Measurements from ENCODE around the gene MT1F. TPM values are rescaled to one million over a fixed set of nuclear protein-coding genes. Genes with fewer than 3 reads are reported as not detected.

MT1F gene
- total and polyA plus RNA-seq, 10 of the 15 experiments (the other 5 are each of a cell fraction or from before 2014, with no cell fraction given), result 0.28 to 2.5 (median 1.1) TPM; not detected in 1

DNA sequence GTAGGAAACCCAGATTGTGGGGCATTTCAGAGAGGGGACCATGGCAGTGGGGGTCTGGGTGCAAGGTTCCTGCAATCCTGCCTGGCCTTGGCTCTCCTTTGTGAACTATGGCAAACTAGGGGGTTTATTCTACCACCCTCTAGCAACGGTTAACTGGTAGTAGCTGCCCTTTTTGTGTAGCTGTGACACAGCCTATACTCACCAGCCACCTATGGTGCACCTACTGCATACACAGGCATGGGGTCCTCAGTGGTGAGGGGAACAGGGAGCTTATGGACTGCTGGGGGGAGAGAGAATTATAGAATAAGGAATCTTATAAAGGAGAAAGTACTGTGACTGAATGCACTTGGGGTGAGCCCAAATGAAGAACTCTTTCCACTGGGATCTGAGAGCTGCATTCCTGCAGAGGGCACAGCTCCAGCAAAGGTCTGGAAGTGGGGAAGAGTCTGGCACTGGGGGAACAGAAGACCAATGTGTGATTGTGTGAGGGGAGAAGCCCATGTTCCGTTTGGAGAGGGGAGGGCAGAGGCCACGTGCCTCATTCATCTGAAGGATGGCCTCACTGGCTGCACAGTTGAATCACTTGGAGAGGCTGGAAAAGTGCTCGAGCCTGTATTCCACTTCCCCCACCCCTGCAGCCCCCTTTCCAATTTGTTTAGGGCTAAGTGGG lies 26.6 kb downstream of the MT1F start:
- 50% methylated on average over 4 of the region's 4 CpGs for WGBS (ENCODE audit: insufficient coverage, insufficient replicate concordance, low lambda C conversion rate, missing lambda C conversion rate)
- Histone ChIP-seq H3K9me3 (replicated peaks; ENCODE audit: control insufficient read depth, insufficient read depth, low read length) (no peaks in the 10 kb centered on the region), H3K4me2 (ENCODE audit: control insufficient read depth, insufficient read depth) (no peak overlapping the region), H2AFZ (ENCODE audit: control insufficient read depth, low read depth, low read length) (no peak overlapping the region), H3K27ac (ENCODE audit: control insufficient read depth, insufficient read depth) (no peak overlapping the region), H3K79me2 (ENCODE audit: control insufficient read depth, insufficient read depth, low read length) (no peaks in the 10 kb centered on the region), H3K27me3 (replicated peaks in 1 of 2; ENCODE audit: control insufficient read depth in 2 of 2, insufficient read depth in 2 of 2, low read length in 1 of 2) (no peaks in the 10 kb centered on the region; a peak in 2 of 4 replicates), H3K4me1 (ENCODE audit: control insufficient read depth, insufficient read depth, low read length) (peaks cover 12% of the 10 kb centered on the region), H4K20me1 (ENCODE audit: control insufficient read depth, insufficient read depth) (no peaks in the 10 kb centered on the region), H3K36me3 (ENCODE audit: control insufficient read depth in 2 of 2, insufficient read depth in 2 of 2, low read length in 1 of 2) (no peaks in the 10 kb centered on the region), H3K9ac (ENCODE audit: control insufficient read depth, insufficient read depth, low read length) (no peak overlapping the region), H3K4me3 (no peak overlapping the region)
- FAIRE-seq (no peak), ATAC-seq (no peak), DNase-seq (ENCODE audit: low read depth, low spot score) (no peak)
- ChIA-PET RAD21 (ENCODE audit: unreplicated experiment) (interaction anchor here (1.2 to 1.7 kb wide), 2 partner anchors 16 to 18 kb away, joined by 3 to 6 read pairs; no protein-coding TSS in a partner anchor), CTCF (interaction anchor here (2.5 kb wide), 1 partner anchor 17 kb away, joined by 13 read pairs; no protein-coding TSS in a partner anchor), SMC1A (ENCODE audit: uncharacterized antibody, unreplicated experiment) (interaction anchor here (1.8 kb wide), 1 partner anchor 18 kb away, joined by 5 read pairs; no protein-coding TSS in a partner anchor), POLR2A (no interaction called here)
- in situ Hi-C loops (cut with MboI) (loop anchor here (25.0 kb wide), 1 partner anchor 747 kb away; no protein-coding TSS in a partner anchor), intact Hi-C loops (cut with micrococcal nuclease; ENCODE audit: unreplicated experiment) (no loop called here)
- TF ChIP-seq JUNB (IDR thresholded peaks at IDR 0.05), result no peak
- no peak for TF ChIP-seq RB1 (IDR thresholded peaks at IDR 0.05; ENCODE audit: borderline replicate concordance)
- no peak for TF ChIP-seq ATF3 (IDR thresholded peaks at IDR 0.05; ENCODE audit: borderline replicate concordance, extremely low read depth, low read depth, low read length)
- TF ChIP-seq KLF5 (IDR thresholded peaks at IDR 0.05; ENCODE audit: partially characterized antibody), result no peak
- no peak for TF ChIP-seq CTCF (IDR thresholded peaks at IDR 0.05 in 2 of 3, conservative IDR thresholded peaks at IDR 0.05 in 1 of 3; ENCODE audit: control insufficient read depth in 2 of 3, extremely low read depth in 1 of 3, insufficient read depth in 1 of 3, low read depth in 3 of 3, low read length in 3 of 3)
- no peak for TF ChIP-seq ZNF274 (IDR thresholded peaks at IDR 0.05; ENCODE audit: insufficient read depth, insufficient read length)
- no peak for TF ChIP-seq SREBF1 (IDR thresholded peaks at IDR 0.05; ENCODE audit: low read length)
- TF ChIP-seq, protein P1, sequence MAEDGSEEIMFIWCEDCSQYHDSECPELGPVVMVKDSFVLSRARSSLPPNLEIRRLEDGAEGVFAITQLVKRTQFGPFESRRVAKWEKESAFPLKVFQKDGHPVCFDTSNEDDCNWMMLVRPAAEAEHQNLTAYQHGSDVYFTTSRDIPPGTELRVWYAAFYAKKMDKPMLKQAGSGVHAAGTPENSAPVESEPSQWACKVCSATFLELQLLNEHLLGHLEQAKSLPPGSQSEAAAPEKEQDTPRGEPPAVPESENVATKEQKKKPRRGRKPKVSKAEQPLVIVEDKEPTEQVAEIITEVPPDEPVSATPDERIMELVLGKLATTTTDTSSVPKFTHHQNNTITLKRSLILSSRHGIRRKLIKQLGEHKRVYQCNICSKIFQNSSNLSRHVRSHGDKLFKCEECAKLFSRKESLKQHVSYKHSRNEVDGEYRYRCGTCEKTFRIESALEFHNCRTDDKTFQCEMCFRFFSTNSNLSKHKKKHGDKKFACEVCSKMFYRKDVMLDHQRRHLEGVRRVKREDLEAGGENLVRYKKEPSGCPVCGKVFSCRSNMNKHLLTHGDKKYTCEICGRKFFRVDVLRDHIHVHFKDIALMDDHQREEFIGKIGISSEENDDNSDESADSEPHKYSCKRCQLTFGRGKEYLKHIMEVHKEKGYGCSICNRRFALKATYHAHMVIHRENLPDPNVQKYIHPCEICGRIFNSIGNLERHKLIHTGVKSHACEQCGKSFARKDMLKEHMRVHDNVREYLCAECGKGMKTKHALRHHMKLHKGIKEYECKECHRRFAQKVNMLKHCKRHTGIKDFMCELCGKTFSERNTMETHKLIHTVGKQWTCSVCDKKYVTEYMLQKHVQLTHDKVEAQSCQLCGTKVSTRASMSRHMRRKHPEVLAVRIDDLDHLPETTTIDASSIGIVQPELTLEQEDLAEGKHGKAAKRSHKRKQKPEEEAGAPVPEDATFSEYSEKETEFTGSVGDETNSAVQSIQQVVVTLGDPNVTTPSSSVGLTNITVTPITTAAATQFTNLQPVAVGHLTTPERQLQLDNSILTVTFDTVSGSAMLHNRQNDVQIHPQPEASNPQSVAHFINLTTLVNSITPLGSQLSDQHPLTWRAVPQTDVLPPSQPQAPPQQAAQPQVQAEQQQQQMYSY (CRISPR knock-in tag; IDR thresholded peaks at IDR 0.05), result no peak
- TF ChIP-seq IKZF2 (IDR thresholded peaks at IDR 0.05), result no peak
- TF ChIP-seq E2F4 (IDR thresholded peaks at IDR 0.05; ENCODE audit: low read depth, low read length), result no peak
- TF ChIP-seq, protein P2, sequence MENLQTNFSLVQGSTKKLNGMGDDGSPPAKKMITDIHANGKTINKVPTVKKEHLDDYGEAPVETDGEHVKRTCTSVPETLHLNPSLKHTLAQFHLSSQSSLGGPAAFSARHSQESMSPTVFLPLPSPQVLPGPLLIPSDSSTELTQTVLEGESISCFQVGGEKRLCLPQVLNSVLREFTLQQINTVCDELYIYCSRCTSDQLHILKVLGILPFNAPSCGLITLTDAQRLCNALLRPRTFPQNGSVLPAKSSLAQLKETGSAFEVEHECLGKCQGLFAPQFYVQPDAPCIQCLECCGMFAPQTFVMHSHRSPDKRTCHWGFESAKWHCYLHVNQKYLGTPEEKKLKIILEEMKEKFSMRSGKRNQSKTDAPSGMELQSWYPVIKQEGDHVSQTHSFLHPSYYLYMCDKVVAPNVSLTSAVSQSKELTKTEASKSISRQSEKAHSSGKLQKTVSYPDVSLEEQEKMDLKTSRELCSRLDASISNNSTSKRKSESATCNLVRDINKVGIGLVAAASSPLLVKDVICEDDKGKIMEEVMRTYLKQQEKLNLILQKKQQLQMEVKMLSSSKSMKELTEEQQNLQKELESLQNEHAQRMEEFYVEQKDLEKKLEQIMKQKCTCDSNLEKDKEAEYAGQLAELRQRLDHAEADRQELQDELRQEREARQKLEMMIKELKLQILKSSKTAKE (IDR thresholded peaks at IDR 0.05; ENCODE audit: low read depth, poor library complexity, severe bottlenecking), result no peak
- TF ChIP-seq DPF2 (IDR thresholded peaks at IDR 0.05), result no peak
- TF ChIP-seq ZNF24 (IDR thresholded peaks at IDR 0.05), result no peak
- no peak for TF ChIP-seq CREB1 (IDR thresholded peaks at IDR 0.05; ENCODE audit: low read depth)
- TF ChIP-seq ESRRA (IDR thresholded peaks at IDR 0.05; ENCODE audit: low read length), result no peak
- no TSS peak for BruUV-seq (replicated peaks)

Measured in GM12878 (cell line).